Calu3 (cell line): Measurements from ENCODE around the gene AP3B1. TPM values are rescaled to one million over a fixed set of nuclear protein-coding genes. Genes with fewer than 3 reads are reported as not detected.

Experiments used
- BruUV-seq: library from RNA; stranded (reverse); fragments of 400-500 nt; replicated peaks from 2 replicates; lab custom pipeline; 2021; lab: Mats Ljungman, UMichigan
- CTCF ChIA-PET: fragments of 300-600 bp; sonication (Branson Sonifier 250); formaldehyde crosslinking; loops from one replicate; lab custom pipeline; 2022; ENCODE audit warnings: antibody characterized with exemption; lab: Charles Lee
- DNase-seq: peaks from one replicate; pipeline ENCODE4 v3.0.0; 2022
- H3K27ac Mint-ChIP-seq: one replicate; pipeline ENCODE4 v1.8.0; 2022; ENCODE audit warnings: mixed read lengths; ENCODE audit not compliant: unreplicated experiment
- H3K27me3 Mint-ChIP-seq: one replicate; pipeline ENCODE4 v1.8.0; 2022; ENCODE audit warnings: mixed read lengths; ENCODE audit not compliant: unreplicated experiment
- H3K36me3 Mint-ChIP-seq: one replicate; pipeline ENCODE4 v1.8.0; 2022; ENCODE audit warnings: mild to moderate bottlenecking, moderate library complexity, mixed read lengths; ENCODE audit not compliant: insufficient read depth, unreplicated experiment
- H3K4me1 Mint-ChIP-seq: one replicate; pipeline ENCODE4 v1.8.0; 2022; ENCODE audit warnings: mild to moderate bottlenecking, low read depth, mixed read lengths; ENCODE audit not compliant: unreplicated experiment
- H3K4me3 Mint-ChIP-seq: one replicate; pipeline ENCODE4 v1.8.0; 2022; ENCODE audit warnings: mild to moderate bottlenecking, low read depth, moderate library complexity, mixed read lengths; ENCODE audit not compliant: unreplicated experiment
- H3K9me3 Mint-ChIP-seq: one replicate; pipeline ENCODE4 v1.8.0; 2022; ENCODE audit warnings: low read depth, mixed read lengths; ENCODE audit not compliant: unreplicated experiment
- intact Hi-C: fragments of 100-400 bp; cut with micrococcal nuclease; formaldehyde crosslinking; loops from one replicate; pipeline ENCODE4 v1.10.0; 2022; ENCODE audit not compliant: unreplicated experiment
- total RNA-seq: library from RNA; stranded (reverse); gene quantifications from 2 replicates; pipeline ENCODE4 v1.2.3, GENCODE V29; 2022
- TF ChIP-seq, protein P1 (sequence below): fragments of 200-600 bp; IDR thresholded peaks from one replicate; pipeline ENCODE4 v1.8.0; 2022; ENCODE audit warnings: antibody characterized with exemption; ENCODE audit not compliant: unreplicated experiment

The AP3B1 gene
- total RNA-seq, 1 experiment from 2014 or later: 66.9 TPM

DNA sequence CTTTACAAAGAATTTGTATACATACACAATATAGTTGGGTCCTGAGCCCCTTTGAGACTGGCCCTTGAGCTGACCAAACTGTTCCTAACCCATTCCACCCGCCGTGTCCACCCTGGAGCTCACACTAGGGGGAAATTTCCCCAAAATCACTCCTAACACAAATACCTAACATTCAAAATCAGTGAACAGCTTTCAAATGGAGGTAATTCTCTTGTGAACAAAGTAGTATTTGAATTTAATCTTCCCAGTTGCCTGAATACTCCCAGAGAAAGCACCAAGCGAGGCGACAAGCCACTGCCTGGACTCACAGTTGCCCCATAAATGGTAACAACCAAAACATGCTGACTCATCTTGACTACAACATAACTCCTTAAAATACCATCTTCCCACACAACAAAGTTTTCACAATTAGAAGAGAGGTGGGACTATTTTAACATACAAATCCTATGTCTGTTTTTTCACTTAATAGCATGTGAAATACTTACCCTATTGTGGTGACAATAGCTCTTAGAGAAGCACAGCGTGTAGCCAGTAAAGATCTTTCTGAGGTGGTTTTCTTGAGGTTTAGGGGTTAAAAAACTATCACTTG is 34.2 kb upstream of the AP3B1 start:
- no TSS peak for BruUV-seq
- intact Hi-C loops: no loop called here
- no peak overlapping the region for H3K27ac Mint-ChIP-seq
- peaks cover 18% of the 10 kb centered on the region for H3K4me1 Mint-ChIP-seq
- CTCF ChIA-PET: interaction anchor here (1.3 kb wide), 1 partner anchor 8 kb away, joined by 4 read pairs; no protein-coding TSS in a partner anchor
- H3K9me3 Mint-ChIP-seq: no peaks in the 10 kb centered on the region
- TF ChIP-seq, protein P1, sequence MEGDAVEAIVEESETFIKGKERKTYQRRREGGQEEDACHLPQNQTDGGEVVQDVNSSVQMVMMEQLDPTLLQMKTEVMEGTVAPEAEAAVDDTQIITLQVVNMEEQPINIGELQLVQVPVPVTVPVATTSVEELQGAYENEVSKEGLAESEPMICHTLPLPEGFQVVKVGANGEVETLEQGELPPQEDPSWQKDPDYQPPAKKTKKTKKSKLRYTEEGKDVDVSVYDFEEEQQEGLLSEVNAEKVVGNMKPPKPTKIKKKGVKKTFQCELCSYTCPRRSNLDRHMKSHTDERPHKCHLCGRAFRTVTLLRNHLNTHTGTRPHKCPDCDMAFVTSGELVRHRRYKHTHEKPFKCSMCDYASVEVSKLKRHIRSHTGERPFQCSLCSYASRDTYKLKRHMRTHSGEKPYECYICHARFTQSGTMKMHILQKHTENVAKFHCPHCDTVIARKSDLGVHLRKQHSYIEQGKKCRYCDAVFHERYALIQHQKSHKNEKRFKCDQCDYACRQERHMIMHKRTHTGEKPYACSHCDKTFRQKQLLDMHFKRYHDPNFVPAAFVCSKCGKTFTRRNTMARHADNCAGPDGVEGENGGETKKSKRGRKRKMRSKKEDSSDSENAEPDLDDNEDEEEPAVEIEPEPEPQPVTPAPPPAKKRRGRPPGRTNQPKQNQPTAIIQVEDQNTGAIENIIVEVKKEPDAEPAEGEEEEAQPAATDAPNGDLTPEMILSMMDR: no peak
- DNase-seq: no peak
- no peaks in the 10 kb centered on the region for H3K36me3 Mint-ChIP-seq
- H3K27me3 Mint-ChIP-seq: no peaks in the 10 kb centered on the region
- H3K4me3 Mint-ChIP-seq: no peak overlapping the region

DNA sequence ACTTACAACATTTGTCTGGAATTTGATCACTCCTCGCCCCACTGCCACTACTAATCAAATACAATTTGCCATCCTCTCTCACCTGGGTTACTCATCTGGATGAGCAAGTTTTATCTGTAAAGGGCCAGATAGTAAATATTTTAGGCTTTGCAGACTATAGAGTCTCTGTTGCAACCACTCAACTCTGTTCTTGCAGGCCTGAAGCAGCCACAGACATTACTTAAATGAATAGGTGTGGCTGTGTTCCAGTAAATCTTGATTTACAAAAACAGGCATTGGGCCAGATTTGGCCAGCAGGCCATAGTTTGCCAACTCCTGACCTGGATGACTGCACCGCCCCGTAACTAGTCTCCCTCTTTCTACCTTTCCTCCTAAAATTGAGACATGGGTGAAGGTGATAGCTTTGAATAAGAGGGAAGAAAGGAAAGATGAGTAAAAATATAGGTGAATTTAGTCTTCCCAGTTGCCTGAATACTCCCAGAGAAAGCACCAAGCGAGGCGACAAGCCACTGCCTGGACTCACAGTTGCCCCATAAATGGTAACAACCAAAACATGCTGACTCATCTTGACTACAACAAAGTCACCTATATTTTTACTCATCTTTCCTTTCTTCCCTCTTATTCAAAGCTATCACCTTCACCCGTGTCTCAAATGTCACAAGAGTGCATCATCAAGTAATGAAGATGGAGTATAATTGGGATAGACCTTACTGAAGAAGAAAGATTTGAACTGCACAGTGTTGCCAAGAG is 33.4 kb upstream of the AP3B1 start:
- H3K27me3 Mint-ChIP-seq: no peaks in the 10 kb centered on the region
- no peak for DNase-seq
- intact Hi-C loops: no loop called here
- H3K4me3 Mint-ChIP-seq: no peak overlapping the region
- CTCF ChIA-PET: no interaction called here
- TF ChIP-seq, protein P1: no peak
- no TSS peak for BruUV-seq
- H3K27ac Mint-ChIP-seq: no peak overlapping the region
- H3K4me1 Mint-ChIP-seq: peaks cover 18% of the 10 kb centered on the region
- H3K9me3 Mint-ChIP-seq: no peaks in the 10 kb centered on the region
- no peaks in the 10 kb centered on the region for H3K36me3 Mint-ChIP-seq

DNA sequence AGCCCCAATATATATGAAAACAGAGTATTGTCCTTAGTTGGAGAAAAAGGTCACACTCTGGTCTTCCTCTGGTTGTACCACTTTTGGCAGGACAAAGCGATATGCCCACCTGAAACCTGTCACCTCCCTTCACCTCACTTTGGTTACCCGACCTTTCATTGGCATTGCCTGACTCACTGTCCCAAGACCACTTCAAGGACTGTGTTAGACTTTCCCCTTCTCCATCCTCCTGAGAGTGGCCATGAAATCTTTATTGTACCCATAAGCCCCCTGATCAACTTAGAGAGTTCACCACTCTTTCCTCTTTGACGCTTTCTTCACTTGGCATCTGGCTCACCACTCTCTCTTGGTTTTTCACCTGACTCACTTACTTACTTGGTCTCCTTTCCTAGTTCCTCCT is 32.4 kb upstream of the AP3B1 start:
- Mint-ChIP-seq H3K4me3 (no peak overlapping the region), H3K27ac (no peak overlapping the region), H3K27me3 (no peaks in the 10 kb centered on the region), H3K4me1 (peaks cover 17% of the 10 kb centered on the region), H3K9me3 (no peaks in the 10 kb centered on the region), H3K36me3 (no peaks in the 10 kb centered on the region)
- intact Hi-C loops: no loop called here
- CTCF ChIA-PET: interaction anchor here (0.7 kb wide), 1 partner anchor 315 kb away, joined by 3 read pairs; no protein-coding TSS in a partner anchor
- DNase-seq: no peak
- no TSS peak for BruUV-seq
- TF ChIP-seq, protein P1: no peak

DNA sequence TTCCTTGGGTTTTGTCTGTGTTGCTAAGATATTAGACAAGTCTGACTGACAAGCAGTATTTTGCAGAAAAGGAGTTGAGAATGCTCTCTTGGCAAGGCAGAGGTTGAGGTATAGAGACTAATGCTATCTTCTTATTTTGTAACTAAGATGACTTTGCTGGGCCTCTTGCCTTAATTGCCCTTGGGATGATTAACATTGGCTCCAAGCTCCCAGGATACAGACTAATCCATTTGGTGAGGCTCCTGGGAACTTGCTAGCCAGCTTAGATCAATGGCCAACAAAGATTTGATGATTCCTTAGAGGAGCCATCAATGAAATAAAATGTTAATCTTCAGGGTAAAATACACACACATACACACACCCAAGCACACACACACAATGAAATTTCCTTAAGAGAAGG is 28.7 kb upstream of the AP3B1 start:
- intact Hi-C loops: no loop called here

More for the DNA sequence above, 28.7 kb upstream of the AP3B1 start:
- no peak overlapping the region for H3K27ac Mint-ChIP-seq
- H3K4me1 Mint-ChIP-seq: peaks cover 9% of the 10 kb centered on the region
- CTCF ChIA-PET: no interaction called here
- H3K27me3 Mint-ChIP-seq: no peaks in the 10 kb centered on the region
- H3K9me3 Mint-ChIP-seq: no peaks in the 10 kb centered on the region
- TF ChIP-seq, protein P1: no peak
- H3K36me3 Mint-ChIP-seq: no peaks in the 10 kb centered on the region
- H3K4me3 Mint-ChIP-seq: no peak overlapping the region
- no peak for DNase-seq
- no TSS peak for BruUV-seq
